Measurements from ENCODE around the gene ERFE. TPM values are rescaled to one million over a fixed set of nuclear protein-coding genes. Genes with fewer than 3 reads are reported as not detected.

The ERFE gene
- total RNA-seq, 3 donors from 2014 or later: 0.38 to 0.58 (median 0.51) TPM

DNA sequence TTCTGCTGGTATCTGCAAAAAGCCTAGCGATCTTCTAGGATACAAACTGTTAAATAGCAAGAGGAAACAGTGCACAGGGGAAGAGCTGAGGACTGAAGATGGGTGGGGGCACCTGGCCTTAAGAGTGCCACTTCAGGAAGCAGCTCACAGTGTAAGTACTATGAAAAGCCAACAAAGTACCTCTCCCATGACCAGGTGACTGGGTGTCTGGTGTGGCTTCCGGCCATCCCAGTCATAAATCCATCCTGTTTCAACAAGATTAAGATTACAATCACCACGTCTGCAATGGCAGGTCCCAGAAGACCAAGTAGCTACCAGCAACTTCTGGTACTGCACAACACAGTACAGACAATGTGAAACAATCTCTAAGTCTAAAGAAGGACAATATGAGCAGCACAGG is 15.9 kb downstream of the ERFE start:
- no peaks in the 10 kb centered on the region for H3K9me3 ChIP-seq
- peak; percentile 95 for ATAC-seq
- H3K4me3 ChIP-seq: no peak overlapping the region
- intact Hi-C loops (cut with DNase I, micrococcal nuclease): no loop called here
- peaks cover 4% of the 10 kb centered on the region for H3K4me1 ChIP-seq (ENCODE audit: low read depth)
- no peaks in the 10 kb centered on the region for H3K36me3 ChIP-seq (ENCODE audit: low read depth)
- DNase-seq: peak in 1 of 3 donors; percentile 73
- no peak for TF ChIP-seq CTCF (IDR thresholded peaks at IDR 0.05)

GRCh38 chr2:238176613-238177012 is 17.8 kb downstream of the ERFE start:
- intact Hi-C loops (cut with DNase I, micrococcal nuclease): no loop called here
- no peak for ATAC-seq
- no peaks in the 10 kb centered on the region for H3K4me1 ChIP-seq (ENCODE audit: low read depth)
- TF ChIP-seq CTCF (IDR thresholded peaks at IDR 0.05): no peak
- no peak for DNase-seq
- peaks cover under 1% of the 10 kb centered on the region for H3K36me3 ChIP-seq (ENCODE audit: low read depth)
- H3K9me3 ChIP-seq: no peaks in the 10 kb centered on the region
- no peak overlapping the region for H3K4me3 ChIP-seq

GRCh38 chr2:238180554-238180953 is 21.8 kb downstream of the ERFE start:
- no peak for ATAC-seq
- H3K4me3 ChIP-seq: no peak overlapping the region
- peaks cover 17% of the 10 kb centered on the region for H3K36me3 ChIP-seq (ENCODE audit: low read depth)
- TF ChIP-seq CTCF (IDR thresholded peaks at IDR 0.05): no peak
- no peaks in the 10 kb centered on the region for H3K4me1 ChIP-seq (ENCODE audit: low read depth)
- no peak for DNase-seq
- H3K9me3 ChIP-seq: no peaks in the 10 kb centered on the region
- intact Hi-C loops (cut with DNase I, micrococcal nuclease): no loop called here

- TF ChIP-seq CTCF (IDR thresholded peaks at IDR 0.05): no peak
- Histone ChIP-seq H3K9me3 (no peaks in the 10 kb centered on the region), H3K4me1 (ENCODE audit: low read depth) (no peaks in the 10 kb centered on the region), H3K36me3 (ENCODE audit: low read depth) (peaks cover 25% of the 10 kb centered on the region), H3K4me3 (no peak overlapping the region)
- intact Hi-C loops (cut with DNase I, micrococcal nuclease): no loop called here
- ATAC-seq: no peak
- DNase-seq: no peak
Measured at GRCh38 chr2:238182362-238182761, 23.6 kb downstream of the ERFE start.

DNA sequence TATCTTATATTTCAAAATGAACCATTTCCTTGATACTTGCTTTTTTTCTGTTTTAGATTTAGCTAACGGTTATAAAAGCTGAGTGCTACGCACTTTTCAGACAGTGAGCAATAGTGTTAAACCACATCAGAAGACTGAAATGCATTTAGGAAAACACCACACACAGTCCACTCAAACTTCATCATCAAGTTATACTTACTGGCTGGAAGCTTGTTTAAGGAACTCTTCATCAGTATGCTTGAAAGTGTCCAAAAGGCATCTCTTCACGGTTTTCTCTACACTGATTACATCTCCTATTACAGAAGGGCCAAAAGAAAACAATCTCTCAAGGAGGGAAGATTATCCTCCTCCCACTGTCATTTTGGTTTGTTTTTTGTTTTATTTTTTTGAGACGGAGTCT is 25.1 kb downstream of the ERFE start:
- no peak for TF ChIP-seq CTCF (IDR thresholded peaks at IDR 0.05)
- ATAC-seq (no peak), DNase-seq (no peak)
- Histone ChIP-seq H3K36me3 (ENCODE audit: low read depth) (peaks cover 25% of the 10 kb centered on the region), H3K4me1 (ENCODE audit: low read depth) (no peaks in the 10 kb centered on the region), H3K9me3 (no peaks in the 10 kb centered on the region), H3K4me3 (no peak overlapping the region)
- intact Hi-C loops (cut with DNase I, micrococcal nuclease): no loop called here

Data from mucosa of descending colon (tissue), 3 donors.